CD4-positive, CD25-positive, alpha-beta regulatory T cell (primary cell): Measurements from ENCODE around the gene CIPC. TPM values are rescaled to one million over a fixed set of nuclear protein-coding genes. Genes with fewer than 3 reads are reported as not detected.

Experiments used
- ATAC-seq, 2 donors: fragments of 150-1000 bp; cut with Tn5 transposase; one replicate each; pipeline ENCODE4 v1.10.0; 2021; ENCODE audit warnings: low read depth in 2 of 2, moderate number of reproducible peaks in 2 of 2, moderate library complexity in 1 of 2
- DNase-seq, 3 donors: peaks; one replicate each; pipeline versions ENCODE4 v3.0.0 to v3.0.0-alpha.2; 2012 to 2022; ENCODE audit warnings: mixed read lengths in 1 of 3
- H3K27ac ChIP-seq: one replicate; pipeline ENCODE4 v1.7.0; 2013; ENCODE audit warnings: mild to moderate bottlenecking, low read length; ENCODE audit not compliant: insufficient read depth, poor library complexity, severe bottlenecking
- H3K27me3 ChIP-seq: one replicate; pipeline ENCODE4 v1.7.0; 2013; ENCODE audit warnings: low read length; ENCODE audit not compliant: control insufficient read depth, insufficient read depth
- H3K36me3 ChIP-seq: one replicate; pipeline ENCODE4 v1.7.0; 2013; ENCODE audit warnings: mild to moderate bottlenecking, low read length, moderate library complexity; ENCODE audit not compliant: control insufficient read depth, insufficient read depth
- H3K4me1 ChIP-seq: 2 replicates; pipeline ENCODE4 v1.7.0; 2013; ENCODE audit warnings: mild to moderate bottlenecking, low read length; ENCODE audit not compliant: insufficient read depth, control insufficient read depth, poor library complexity, severe bottlenecking
- H3K4me3 ChIP-seq: one replicate; pipeline ENCODE4 v1.7.0; 2013; ENCODE audit warnings: low read depth, mild to moderate bottlenecking, low read length, moderate library complexity
- H3K9me3 ChIP-seq, 2 experiments: 1 replicate in 1 of 2; 2 replicates in 1 of 2; pipeline ENCODE4 v1.7.0; 2013; ENCODE audit warnings: low read length in 2 of 2, mild to moderate bottlenecking in 1 of 2, moderate library complexity in 1 of 2; ENCODE audit not compliant: control insufficient read depth in 2 of 2
- H3K27ac Mint-ChIP-seq, 3 donors: one replicate each; pipeline ENCODE4 v1.8.0; 2020 to 2022; ENCODE audit warnings: mild to moderate bottlenecking in 3 of 3, mixed read lengths in 3 of 3, moderate library complexity in 2 of 3
- H3K27me3 Mint-ChIP-seq: one replicate; pipeline ENCODE4 v1.8.0; 2022; ENCODE audit warnings: mild to moderate bottlenecking, mixed read lengths
- H3K36me3 Mint-ChIP-seq: one replicate; pipeline ENCODE4 v1.8.0; 2020; ENCODE audit warnings: mixed read lengths
- H3K4me1 Mint-ChIP-seq, 4 donors: one replicate each; pipeline ENCODE4 v1.8.0; 2020 to 2022; ENCODE audit warnings: mixed read lengths in 4 of 4, mild to moderate bottlenecking in 1 of 4
- H3K4me3 Mint-ChIP-seq, 4 donors: one replicate each; pipeline ENCODE4 v1.8.0; 2020 to 2022; ENCODE audit warnings: mild to moderate bottlenecking in 4 of 4, mixed read lengths in 4 of 4, moderate library complexity in 3 of 4
- H3K9me3 Mint-ChIP-seq, 7 donors: one replicate each; pipeline ENCODE4 v1.8.0; 2020 to 2022; ENCODE audit warnings: mixed read lengths in 7 of 7, mild to moderate bottlenecking in 3 of 7, moderate library complexity in 2 of 7
- polyA plus RNA-seq, 4 donors: library from polyadenylated mRNA; unstranded; fragments of 300-500 nt; fragmentation: Illumina TruSeq; gene quantifications; one replicate each; pipeline ENCODE4 v1.2.3, GENCODE V29; 2021
- total RNA-seq: library from RNA; stranded (reverse); gene quantifications from one replicate; pipeline ENCODE4 v1.2.3, GENCODE V29; 2022

The CIPC gene
- total and polyA plus RNA-seq, 5 donors from 2014 or later = 11.4 to 14.2 (median 12.4) TPM

- Histone ChIP-seq H3K4me3 (peak overlapping the region; percentile 72), H3K27me3 (no peaks in the 10 kb centered on the region), H3K4me1 (peaks cover 18% of the 10 kb centered on the region), H3K9me3 (no peaks in the 10 kb centered on the region), H3K36me3 (no peaks in the 10 kb centered on the region), H3K27ac (no peak overlapping the region)
- Mint-ChIP-seq H3K27ac (peak overlapping the region in 2 of 3 donors; percentile 90 to 94), H3K4me1 (peaks cover 12 to 56% (median 44%) of the 10 kb centered on the region in 4 donors), H3K36me3 (peaks cover 3% of the 10 kb centered on the region), H3K9me3 (peaks cover 0 to 4% (median 0%) of the 10 kb centered on the region in 7 donors), H3K4me3 (peak overlapping the region; percentile 88 to 100 (median 99)), H3K27me3 (peaks cover 6% of the 10 kb centered on the region)
- DNase-seq = no peak
- no peak for ATAC-seq
Measured at GRCh38 chr14:77099425-77100167, 1.5 kb downstream of the CIPC start.

- H3K4me3 Mint-ChIP-seq = peak overlapping the region in 2 of 4 donors; percentile 79 to 99
- Histone ChIP-seq H3K4me1 (peaks cover 18% of the 10 kb centered on the region), H3K36me3 (peaks cover 5% of the 10 kb centered on the region), H3K27me3 (no peaks in the 10 kb centered on the region), H3K27ac (no peak overlapping the region), H3K9me3 (no peaks in the 10 kb centered on the region), H3K4me3 (no peak overlapping the region)
- DNase-seq (peak in 1 of 3 donors; percentile 28), ATAC-seq (no peak)
- peaks cover 6% of the 10 kb centered on the region for H3K27me3 Mint-ChIP-seq
- peaks cover 8 to 51% (median 41%) of the 10 kb centered on the region in 4 donors for H3K4me1 Mint-ChIP-seq
- peak overlapping the region in 1 of 3 donors; percentile 83 for H3K27ac Mint-ChIP-seq
- H3K36me3 Mint-ChIP-seq = peaks cover 6% of the 10 kb centered on the region
- peaks cover 0 to 4% (median 0%) of the 10 kb centered on the region in 7 donors for H3K9me3 Mint-ChIP-seq
Measured at GRCh38 chr14:77100961-77101360, 2.9 kb downstream of the CIPC start.

- ATAC-seq = no peak
- Histone ChIP-seq H3K9me3 (no peaks in the 10 kb centered on the region), H3K27ac (no peak overlapping the region), H3K4me1 (peaks cover 11% of the 10 kb centered on the region), H3K36me3 (peaks cover 11% of the 10 kb centered on the region), H3K4me3 (no peak overlapping the region), H3K27me3 (no peaks in the 10 kb centered on the region)
- Mint-ChIP-seq H3K36me3 (peaks cover 15% of the 10 kb centered on the region), H3K4me1 (peaks cover 4 to 40% (median 34%) of the 10 kb centered on the region in 4 donors), H3K27me3 (peaks cover 6% of the 10 kb centered on the region), H3K4me3 (peak overlapping the region in 1 of 4 donors; percentile 37), H3K27ac (no peak overlapping the region), H3K9me3 (peaks cover 0 to 4% (median 0%) of the 10 kb centered on the region in 7 donors)
- no peak for DNase-seq
Measured at GRCh38 chr14:77102154-77102553, 4.1 kb downstream of the CIPC start.

GRCh38 chr14:77103475-77103874 is 5.4 kb downstream of the CIPC start:
- Mint-ChIP-seq H3K9me3 (peaks cover 0 to 1% (median 0%) of the 10 kb centered on the region in 7 donors), H3K4me3 (no peak overlapping the region), H3K4me1 (peaks cover 4 to 42% (median 24%) of the 10 kb centered on the region in 4 donors), H3K27me3 (no peaks in the 10 kb centered on the region), H3K27ac (no peak overlapping the region), H3K36me3 (peaks cover 15% of the 10 kb centered on the region)
- Histone ChIP-seq H3K36me3 (peaks cover 18% of the 10 kb centered on the region), H3K9me3 (no peaks in the 10 kb centered on the region), H3K27ac (no peak overlapping the region), H3K4me3 (no peak overlapping the region), H3K4me1 (peaks cover 7% of the 10 kb centered on the region), H3K27me3 (no peaks in the 10 kb centered on the region)
- no peak for ATAC-seq
- DNase-seq = no peak

- H3K27ac ChIP-seq = no peak overlapping the region
Measured at GRCh38 chr14:77103951-77104350, 5.9 kb downstream of the CIPC start.

GRCh38 chr14:77104393-77104792 is 6.3 kb downstream of the CIPC start:
- Mint-ChIP-seq H3K27me3 (no peaks in the 10 kb centered on the region), H3K4me1 (peaks cover 8 to 38% (median 20%) of the 10 kb centered on the region in 4 donors), H3K9me3 (peaks cover 0 to 1% (median 0%) of the 10 kb centered on the region in 7 donors), H3K27ac (peak overlapping the region in 1 of 3 donors; percentile 59), H3K4me3 (peak overlapping the region in 1 of 4 donors; percentile 4), H3K36me3 (peaks cover 15% of the 10 kb centered on the region)
- no peak overlapping the region for H3K4me3 ChIP-seq
- peaks cover 22% of the 10 kb centered on the region for H3K36me3 ChIP-seq
- no peaks in the 10 kb centered on the region for H3K27me3 ChIP-seq
- ATAC-seq (no peak), DNase-seq (no peak)
- H3K4me1 ChIP-seq = no peaks in the 10 kb centered on the region
- no peak overlapping the region for H3K27ac ChIP-seq
- H3K9me3 ChIP-seq = no peaks in the 10 kb centered on the region

More at GRCh38 chr14:77103951-77104350, 5.9 kb downstream of the CIPC start:
- Mint-ChIP-seq H3K27ac (no peak overlapping the region), H3K36me3 (peaks cover 15% of the 10 kb centered on the region), H3K27me3 (no peaks in the 10 kb centered on the region), H3K9me3 (peaks cover 0 to 1% (median 0%) of the 10 kb centered on the region in 7 donors), H3K4me3 (no peak overlapping the region), H3K4me1 (peaks cover 8 to 42% (median 24%) of the 10 kb centered on the region in 4 donors)
- H3K9me3 ChIP-seq = no peaks in the 10 kb centered on the region
- DNase-seq (no peak), ATAC-seq (no peak)
- peaks cover 3% of the 10 kb centered on the region for H3K4me1 ChIP-seq
- H3K4me3 ChIP-seq = no peak overlapping the region
- H3K27me3 ChIP-seq = no peaks in the 10 kb centered on the region
- peaks cover 18% of the 10 kb centered on the region for H3K36me3 ChIP-seq

GRCh38 chr14:77105145-77105939 is 7.3 kb downstream of the CIPC start:
- Mint-ChIP-seq H3K4me3 (no peak overlapping the region), H3K27ac (no peak overlapping the region), H3K36me3 (peaks cover 15% of the 10 kb centered on the region), H3K9me3 (peaks cover 0 to 1% (median 0%) of the 10 kb centered on the region in 7 donors), H3K27me3 (no peaks in the 10 kb centered on the region), H3K4me1 (peaks cover 5 to 35% (median 14%) of the 10 kb centered on the region in 4 donors)
- ATAC-seq (no peak), DNase-seq (no peak)
- no peaks in the 10 kb centered on the region for H3K9me3 ChIP-seq
- H3K4me3 ChIP-seq = no peak overlapping the region
- no peaks in the 10 kb centered on the region for H3K27me3 ChIP-seq
- no peaks in the 10 kb centered on the region for H3K4me1 ChIP-seq
- H3K36me3 ChIP-seq = peaks cover 28% of the 10 kb centered on the region
- no peak overlapping the region for H3K27ac ChIP-seq
